Measurements from ENCODE around the gene GABBR2.
"Not testable (repeated sequence)": the region's sequence is repeated elsewhere in the genome, so short reads cannot be mapped to it uniquely, and the experiment has no call there.

The GABBR2 gene

DNA sequence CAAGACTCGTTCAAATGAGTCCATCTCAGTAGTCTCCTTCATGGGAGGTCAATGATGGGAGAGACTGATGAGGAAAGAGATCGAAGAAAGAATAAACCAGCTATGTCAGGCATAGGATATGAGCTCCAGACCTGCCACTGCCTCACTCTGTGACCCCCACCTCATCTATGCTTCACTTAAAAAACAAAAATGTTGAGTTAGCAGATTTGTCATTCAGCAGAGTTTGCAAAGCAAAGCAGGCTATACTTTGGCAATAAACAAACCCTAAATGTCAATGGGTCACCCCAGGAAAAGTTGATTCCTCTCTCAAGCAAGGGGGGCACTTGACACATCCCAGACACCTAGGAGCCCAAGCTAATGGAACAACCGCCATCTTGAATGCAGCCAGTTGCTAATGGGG is 117.0 kb downstream of the GABBR2 start:
- no peak for DNase-seq

DNA sequence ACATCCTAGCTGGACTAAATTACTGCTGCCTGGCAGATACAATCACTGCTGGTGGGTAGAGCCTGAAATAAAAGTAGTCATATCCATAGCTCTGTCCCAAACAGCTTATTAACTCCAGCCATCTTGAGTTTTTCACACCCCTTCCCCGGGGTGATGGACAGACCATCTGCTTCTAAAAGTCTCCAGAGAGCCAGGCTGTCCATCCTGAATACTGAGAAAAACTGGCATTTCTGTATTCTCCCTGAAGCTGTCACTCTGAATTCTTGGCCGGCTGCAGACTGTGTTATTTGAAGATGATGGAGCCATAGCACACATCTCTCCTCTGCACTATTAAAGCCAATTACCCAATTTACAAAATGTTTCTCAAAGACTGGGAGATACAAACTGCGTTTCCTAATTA is 118.6 kb downstream of the GABBR2 start:
- no peak for DNase-seq

GRCh38 chr9:98589102-98589501 is 119.6 kb downstream of the GABBR2 start:
- no peak for DNase-seq

DNA sequence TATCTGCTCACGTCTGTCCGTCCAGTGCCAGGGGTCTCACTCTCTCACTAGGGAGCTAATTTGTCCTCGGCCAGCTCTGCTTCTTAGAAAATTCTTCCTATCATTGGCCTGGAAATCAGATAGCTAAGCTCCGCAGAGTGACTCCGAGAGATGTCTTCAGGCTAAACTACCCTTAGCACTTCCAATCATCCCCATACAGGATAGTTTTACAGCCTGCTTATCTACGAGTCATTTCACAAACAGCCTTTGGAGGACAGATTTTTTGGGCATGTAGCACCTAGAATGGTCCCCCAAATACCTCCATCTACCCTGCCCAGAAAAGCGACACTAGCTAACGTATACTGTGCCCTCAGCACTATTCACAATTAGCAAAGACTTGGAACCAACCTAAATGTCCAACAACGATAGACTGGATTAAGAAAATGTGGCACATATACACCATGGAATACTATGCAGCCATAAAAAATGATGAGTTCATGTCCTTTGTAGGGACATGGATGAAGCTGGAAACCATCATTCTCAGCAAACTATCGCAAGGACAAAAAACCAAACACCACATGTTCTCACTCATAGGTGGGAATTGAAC is 123.8 kb downstream of the GABBR2 start:
- DNase-seq, result not testable (repeated sequence)

- no peak for DNase-seq
Observed at GRCh38 chr9:98584059-98584458, 124.7 kb downstream of the GABBR2 start.

DNA sequence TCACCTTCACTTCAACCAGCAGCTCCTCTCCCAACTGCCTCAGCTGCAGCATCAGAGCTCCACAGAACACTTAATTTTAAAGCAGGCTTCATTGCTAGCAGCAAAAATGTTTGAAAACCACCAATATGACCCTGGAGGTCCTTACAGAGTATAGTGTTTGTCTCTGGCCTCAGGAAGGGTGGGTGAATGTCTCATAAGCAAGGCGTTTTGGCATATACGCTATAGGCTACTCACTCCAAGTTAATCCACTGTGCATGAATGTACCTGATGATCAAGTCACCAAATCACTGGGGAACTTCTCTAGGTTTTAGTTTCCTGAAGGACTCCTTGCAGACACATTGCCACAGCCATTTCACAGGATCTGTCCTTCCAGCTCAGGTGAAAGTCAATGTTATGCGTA is 125.3 kb downstream of the GABBR2 start:
- no peak for DNase-seq

DNA sequence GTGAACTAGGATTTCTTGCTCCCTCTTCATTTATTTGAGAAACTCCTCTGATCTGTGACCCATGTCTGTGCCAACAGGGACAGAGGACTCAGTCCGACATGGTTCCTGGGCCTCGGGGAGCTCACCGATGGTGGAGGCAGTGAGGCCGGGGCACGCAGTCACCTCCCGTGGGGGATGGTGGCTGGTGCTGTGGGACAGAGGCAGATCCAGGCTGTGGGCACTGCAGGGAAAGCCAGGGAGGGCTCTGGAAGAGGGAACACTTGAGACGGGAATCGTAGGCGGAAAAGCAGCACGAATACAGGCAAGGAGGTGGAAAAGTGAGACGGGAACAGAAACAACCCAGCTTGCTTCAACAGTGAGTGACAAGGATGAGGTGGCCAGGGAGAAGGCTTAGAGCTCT is 127.8 kb downstream of the GABBR2 start:
- DNase-seq, result no peak

DNA sequence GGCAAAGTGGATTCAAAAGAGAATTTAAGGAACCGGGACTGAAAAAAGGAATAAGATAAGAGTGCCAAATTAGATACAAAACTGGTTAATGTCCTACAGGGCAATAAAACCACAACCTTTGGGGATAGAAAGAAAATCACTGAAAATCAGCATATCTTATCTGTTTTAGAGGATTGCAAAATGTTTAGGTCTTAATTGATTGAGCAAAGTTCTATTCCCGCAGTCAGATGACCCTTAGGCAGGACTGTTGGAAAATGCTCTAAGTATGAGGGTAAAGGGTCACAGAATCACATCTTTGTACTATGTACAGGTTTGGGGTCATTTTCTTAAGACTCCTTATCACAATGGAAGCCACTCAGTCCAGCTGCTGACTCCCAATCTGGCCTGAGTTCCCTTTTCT is 129.0 kb downstream of the GABBR2 start:
- no peak for DNase-seq

DNA sequence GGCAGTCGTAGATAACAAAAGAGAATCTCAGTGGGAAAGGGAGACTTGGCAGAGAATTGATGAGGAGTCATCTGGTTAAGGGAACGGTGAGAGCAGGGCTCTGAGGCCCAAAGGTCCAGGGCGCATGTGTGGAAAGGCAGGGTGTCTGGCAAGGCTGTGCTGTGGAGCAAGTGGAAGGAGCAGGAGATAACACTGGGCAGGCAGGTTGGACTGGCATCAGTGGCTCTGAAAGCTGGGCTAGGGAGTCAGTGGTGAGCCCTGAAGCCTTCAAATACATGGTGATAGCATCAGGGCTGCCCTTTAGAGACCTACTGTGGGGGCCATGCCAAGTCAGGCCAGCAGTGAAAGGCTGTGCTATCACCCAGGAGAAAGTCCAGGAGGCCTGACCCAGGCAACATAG is 131.3 kb downstream of the GABBR2 start:
- no peak for DNase-seq

- DNase-seq, result no peak
Observed at GRCh38 chr9:98576859-98577258, 131.9 kb downstream of the GABBR2 start.

- no peak for DNase-seq
Observed at GRCh38 chr9:98576354-98576753, 132.4 kb downstream of the GABBR2 start.

GRCh38 chr9:98575379-98576346 is 133.1 kb downstream of the GABBR2 start:
- DNase-seq, result peak; percentile 59 to 90

GRCh38 chr9:98573749-98574278 is 134.9 kb downstream of the GABBR2 start:
- no peak for DNase-seq

DNA sequence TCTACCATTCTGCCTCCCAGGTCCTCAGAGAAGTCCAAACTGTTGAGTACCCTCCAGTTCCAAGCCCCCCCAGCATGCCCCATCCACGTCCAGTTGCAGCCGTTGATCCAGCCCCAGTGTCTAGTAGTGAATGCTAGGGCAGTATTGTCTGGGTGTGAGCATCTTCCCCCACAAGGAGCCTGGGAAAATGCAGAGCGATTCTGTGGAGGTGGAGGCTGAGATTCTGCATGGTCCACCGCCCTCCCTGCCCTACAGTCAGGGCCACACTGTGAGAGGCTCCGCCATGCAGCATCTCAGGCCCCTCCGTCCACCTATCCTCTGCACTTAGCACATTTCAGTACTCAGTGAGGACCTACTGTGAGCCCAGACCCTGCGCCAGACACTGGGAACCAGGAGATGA is 135.9 kb downstream of the GABBR2 start:
- DNase-seq, result no peak

DNA sequence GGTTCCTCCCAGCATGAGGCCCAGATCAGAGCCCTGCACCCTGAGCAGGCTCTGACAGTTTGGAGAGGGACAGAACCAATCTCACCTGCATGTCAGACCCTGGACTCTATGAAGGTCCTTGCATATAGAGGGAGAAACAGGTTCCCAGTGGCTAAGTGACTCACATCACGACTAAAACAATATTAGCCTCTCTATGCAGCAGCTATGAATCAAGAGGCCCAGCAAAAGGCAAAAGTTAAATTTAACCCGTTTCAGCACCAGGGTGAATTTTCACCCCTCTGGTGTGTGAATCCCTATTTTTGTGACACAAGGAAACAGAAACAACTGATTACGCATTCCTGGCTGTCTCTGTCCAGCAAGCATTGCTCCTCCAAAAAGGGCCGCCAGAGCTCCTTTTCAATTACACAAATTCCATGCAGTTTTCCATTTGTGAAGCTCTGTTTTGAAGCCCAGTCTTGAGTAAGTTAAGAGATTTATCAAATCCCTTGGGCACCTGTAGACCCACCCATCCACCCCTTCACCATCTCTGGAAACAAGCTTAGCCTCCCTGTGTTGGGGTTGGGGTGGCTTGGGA is 136.6 kb downstream of the GABBR2 start:
- DNase-seq, result no peak

DNA sequence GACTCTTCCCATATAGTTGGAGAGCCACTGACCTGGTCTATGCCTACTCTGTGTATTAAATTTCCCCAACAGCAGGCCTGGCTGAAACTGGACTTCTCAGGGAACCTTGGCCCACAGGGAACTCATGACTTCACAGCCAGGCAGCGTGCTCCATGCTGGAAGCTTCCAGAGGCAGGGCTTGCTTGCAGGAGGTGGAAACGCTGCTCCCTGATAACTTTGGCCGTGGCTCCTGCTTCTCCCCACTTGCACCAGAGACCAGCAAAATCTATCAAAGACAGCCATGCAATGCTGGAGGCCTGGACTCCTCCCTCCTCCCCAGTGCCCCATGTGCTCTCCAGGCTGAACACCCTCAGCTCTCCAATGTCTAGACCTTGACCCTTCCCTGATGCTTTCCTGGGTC is 137.1 kb downstream of the GABBR2 start:
- DNase-seq, result no peak

- DNase-seq, result no peak
Observed at GRCh38 chr9:98570663-98571440, 137.9 kb downstream of the GABBR2 start.

- DNase-seq, result no peak
Observed at GRCh38 chr9:98570055-98570454, 138.7 kb downstream of the GABBR2 start.

GRCh38 chr9:98569491-98569890 is 139.2 kb downstream of the GABBR2 start:
- no peak for DNase-seq

DNA sequence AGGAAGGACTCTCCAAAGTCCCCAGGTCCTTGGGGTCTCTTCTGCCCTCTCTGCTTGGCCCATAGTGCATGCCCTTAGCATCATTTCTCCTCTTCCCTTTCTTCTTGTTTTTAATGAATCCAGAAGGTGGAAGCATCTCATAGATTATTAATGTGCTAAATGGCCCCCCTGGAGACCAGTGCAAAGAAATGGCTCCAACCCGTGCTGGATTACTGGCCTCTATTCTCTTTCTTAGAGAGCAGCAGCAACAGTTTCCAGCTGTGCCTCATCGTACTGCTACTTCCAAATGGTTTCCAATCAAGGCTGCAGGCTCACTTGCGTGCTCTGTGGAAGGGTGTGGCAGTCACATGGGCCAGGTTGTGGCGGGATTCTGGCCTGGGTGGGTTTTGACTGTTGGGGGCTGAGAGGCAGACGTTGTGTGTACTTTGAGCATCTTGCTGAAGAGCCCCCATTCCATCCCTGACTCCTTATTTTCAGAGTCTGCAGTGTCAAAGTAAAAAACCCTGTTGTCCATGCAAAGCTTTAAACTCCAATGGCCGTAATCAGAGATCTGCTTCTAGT is 139.7 kb downstream of the GABBR2 start:
- DNase-seq, result no peak

DNA sequence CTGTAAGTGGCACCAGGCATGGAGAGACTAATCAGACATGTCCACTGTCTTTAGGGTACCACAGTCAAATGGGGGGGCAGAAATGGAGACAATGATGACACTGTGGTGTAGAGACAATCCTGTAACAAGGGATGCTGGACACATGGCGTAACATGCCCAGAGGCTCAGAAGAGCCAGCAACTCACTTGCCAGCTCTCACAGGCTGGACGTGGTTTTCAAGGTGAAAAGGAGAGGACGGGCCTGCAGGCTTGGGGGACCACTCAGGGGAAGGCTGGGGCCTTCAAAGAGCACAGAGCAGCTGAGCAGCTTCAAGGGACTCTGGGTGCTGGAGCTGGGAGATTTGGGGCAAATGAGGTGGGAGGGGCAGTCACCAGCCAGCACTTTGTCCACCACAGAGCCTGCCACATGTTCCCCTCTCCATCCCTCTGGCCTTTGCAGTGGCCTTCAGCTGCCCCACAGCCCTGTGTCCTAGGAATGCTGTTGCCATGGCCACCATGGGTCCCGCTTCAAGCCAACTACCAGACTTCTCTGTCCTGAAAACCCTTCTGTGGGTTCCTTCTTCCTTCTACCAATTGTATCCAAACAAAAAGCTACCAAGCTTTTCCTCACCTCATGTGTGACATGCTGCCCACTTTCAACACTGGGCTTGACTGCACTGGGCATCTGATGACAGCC is 140.4 kb downstream of the GABBR2 start:
- no peak for DNase-seq

Data from inflammatory macrophage (primary cell).